Measurements from ENCODE around the gene HNRNPU. TPM values are rescaled to one million over a fixed set of nuclear protein-coding genes. Genes with fewer than 3 reads are reported as not detected.
A peak's percentile ranks its signal among the peaks of the same experiment; 100 is the strongest.
"Not testable (repeated sequence)": the region's sequence is repeated elsewhere in the genome, so short reads cannot be mapped to it uniquely, and the experiment has no call there.

The HNRNPU gene
- total RNA-seq, 3 donors from 2014 or later = 197 to 281 (median 260) TPM

DNA sequence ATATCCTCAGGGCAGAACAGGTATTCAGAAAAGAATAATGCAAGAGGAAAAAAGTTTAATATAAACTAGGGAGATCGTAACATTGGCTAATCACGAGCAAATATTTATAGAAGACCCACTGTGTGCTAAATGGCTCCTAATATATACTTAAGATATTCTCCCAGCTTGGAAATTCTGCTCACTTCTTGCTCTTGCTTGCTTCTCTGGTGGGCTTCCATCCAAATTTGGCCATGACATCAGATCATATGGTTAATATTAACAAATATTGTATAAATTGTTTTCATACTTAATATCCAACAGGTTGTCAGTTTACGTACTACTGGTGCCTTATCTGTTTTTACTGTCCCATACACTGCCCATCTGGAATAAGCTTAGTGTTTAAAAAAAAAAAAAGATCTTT is 27.8 kb downstream of the HNRNPU start:
- DNase-seq (no peak), ATAC-seq (no peak)
- intact Hi-C loops (cut with DNase I, micrococcal nuclease) = no loop called here
- TF ChIP-seq, protein P1, sequence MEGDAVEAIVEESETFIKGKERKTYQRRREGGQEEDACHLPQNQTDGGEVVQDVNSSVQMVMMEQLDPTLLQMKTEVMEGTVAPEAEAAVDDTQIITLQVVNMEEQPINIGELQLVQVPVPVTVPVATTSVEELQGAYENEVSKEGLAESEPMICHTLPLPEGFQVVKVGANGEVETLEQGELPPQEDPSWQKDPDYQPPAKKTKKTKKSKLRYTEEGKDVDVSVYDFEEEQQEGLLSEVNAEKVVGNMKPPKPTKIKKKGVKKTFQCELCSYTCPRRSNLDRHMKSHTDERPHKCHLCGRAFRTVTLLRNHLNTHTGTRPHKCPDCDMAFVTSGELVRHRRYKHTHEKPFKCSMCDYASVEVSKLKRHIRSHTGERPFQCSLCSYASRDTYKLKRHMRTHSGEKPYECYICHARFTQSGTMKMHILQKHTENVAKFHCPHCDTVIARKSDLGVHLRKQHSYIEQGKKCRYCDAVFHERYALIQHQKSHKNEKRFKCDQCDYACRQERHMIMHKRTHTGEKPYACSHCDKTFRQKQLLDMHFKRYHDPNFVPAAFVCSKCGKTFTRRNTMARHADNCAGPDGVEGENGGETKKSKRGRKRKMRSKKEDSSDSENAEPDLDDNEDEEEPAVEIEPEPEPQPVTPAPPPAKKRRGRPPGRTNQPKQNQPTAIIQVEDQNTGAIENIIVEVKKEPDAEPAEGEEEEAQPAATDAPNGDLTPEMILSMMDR (IDR thresholded peaks at IDR 0.05) = no peak
- Histone ChIP-seq H3K36me3 (ENCODE audit: low read depth) (peaks cover 4% of the 10 kb centered on the region), H3K4me3 (no peak overlapping the region), H3K4me1 (ENCODE audit: low read depth) (peaks cover 33% of the 10 kb centered on the region), H3K9me3 (no peaks in the 10 kb centered on the region)

DNA sequence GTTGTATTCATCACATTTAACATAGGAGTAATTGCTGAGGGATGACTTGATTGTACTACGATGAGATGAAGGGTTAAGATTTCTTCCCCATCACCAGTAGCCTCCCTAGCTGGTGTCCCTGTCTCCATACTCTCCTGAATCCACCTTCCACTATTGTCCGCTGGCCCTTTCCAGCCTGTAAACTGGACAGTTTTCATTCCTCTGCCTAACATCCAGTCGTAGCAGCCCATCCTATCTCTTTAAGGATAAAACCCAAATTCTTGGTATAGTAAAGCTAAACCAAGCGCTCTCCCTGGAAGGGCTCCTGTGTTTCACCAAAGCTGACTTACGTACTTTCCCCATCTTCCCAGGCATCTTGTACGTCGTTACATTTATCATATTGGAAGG is 28.2 kb downstream of the HNRNPU start:
- Histone ChIP-seq H3K4me1 (ENCODE audit: low read depth) (peaks cover 29% of the 10 kb centered on the region), H3K36me3 (ENCODE audit: low read depth) (peaks cover 4% of the 10 kb centered on the region), H3K4me3 (peak overlapping the region; percentile 56), H3K9me3 (no peaks in the 10 kb centered on the region)
- DNase-seq (no peak), ATAC-seq (peak; percentile 4)
- intact Hi-C loops (cut with DNase I, micrococcal nuclease) = no loop called here
- TF ChIP-seq, protein P1 (IDR thresholded peaks at IDR 0.05) = no peak

DNA sequence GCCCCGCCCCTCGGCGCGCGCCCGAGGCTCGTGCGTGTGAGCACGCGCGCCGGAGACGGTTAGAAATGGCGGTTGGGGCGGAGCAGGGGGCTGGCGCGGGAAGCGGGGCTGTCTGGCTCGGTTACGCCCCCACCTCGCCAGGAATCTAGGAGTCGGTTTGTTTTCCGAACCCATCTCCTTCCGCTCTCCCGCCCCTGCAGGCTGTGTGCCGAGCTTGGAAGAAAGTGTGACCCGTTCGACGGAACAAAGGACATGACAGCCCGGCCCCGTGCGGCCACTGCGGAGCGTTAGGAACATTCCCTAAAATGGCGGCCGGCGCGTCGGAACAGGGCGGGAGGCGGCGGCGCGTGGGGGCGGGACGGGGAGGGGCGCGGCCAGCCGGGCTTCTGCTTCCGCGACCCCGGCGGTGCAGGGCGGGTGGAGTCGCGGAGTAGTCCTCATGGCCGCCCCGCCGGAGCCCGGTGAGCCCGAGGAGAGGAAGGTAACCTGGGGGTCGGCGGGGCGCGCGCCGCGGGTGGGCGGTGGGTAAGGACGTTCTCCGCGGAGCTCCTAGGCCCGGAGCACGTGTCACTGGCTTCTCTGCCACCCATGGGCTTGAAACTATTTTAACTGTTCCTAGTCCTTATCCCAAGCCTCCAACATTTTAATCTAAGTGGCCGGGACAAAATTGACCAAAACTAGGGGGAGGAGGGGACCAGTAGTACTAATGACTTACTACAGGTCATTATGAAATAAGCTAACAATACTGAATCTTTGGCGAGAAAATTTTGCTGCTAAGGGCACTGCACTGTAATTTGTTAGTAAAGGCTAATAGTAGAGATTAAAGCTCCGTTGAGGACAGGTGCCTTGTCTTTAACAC is 28.8 kb downstream of the HNRNPU start, which contains the start of gene COX20:
COX20 (plus strand) TSS at position 383 of the 859 bp plus-strand sequence; CDS start at position 440, 57 bp downstream.
- TF ChIP-seq, protein P1 (IDR thresholded peaks at IDR 0.05) = no peak
- ATAC-seq (peak; percentile 90), DNase-seq (peak; percentile 92 to 95 (median 94))
- H3K4me3 ChIP-seq = peak within 1 kb of the TSS; percentile 56
- peaks cover 4% of the 10 kb centered on the region for H3K36me3 ChIP-seq (ENCODE audit: low read depth)
- H3K4me1 ChIP-seq (ENCODE audit: low read depth) = peaks cover 27% of the 10 kb centered on the region
- H3K9me3 ChIP-seq = no peaks in the 10 kb centered on the region
- intact Hi-C loops (cut with DNase I, micrococcal nuclease) = no loop called here

DNA sequence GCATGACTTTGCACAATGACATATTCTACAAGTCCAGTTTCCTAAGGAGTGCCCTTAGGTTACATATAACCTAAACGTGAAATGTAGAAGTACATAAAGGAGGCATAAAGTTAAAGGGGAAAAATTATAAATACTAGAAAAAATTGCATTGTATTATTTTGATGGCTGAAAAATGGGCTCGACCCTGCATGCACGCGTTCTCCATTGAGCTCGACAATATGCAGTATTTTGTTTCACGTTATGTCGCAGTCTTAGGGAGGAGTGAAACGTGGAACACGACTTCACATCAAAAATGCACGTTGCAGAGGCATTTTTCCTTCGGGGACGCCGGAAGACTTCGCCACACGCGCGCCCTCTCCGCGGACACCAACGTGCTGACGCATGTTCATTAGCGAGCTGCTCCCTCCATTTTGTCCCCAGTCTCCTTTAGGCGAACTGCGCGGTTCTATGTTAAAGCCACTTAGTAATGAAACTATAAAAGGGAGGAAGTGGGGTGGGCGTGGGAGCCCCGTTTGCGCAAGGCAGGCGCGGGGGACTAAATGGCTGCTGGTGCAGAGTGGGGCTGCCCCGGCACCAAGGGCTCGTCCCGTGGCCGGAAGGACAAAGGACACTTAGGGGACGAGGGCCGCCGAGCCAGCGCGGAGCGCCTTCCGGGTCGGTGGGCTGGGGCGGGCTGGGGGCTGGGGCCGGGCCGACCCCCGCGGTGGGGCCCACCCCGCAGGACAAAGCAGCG is 29.6 kb downstream of the HNRNPU start:
- Histone ChIP-seq H3K4me1 (ENCODE audit: low read depth) (peaks cover 27% of the 10 kb centered on the region), H3K4me3 (peak overlapping the region; percentile 56), H3K9me3 (no peaks in the 10 kb centered on the region), H3K36me3 (ENCODE audit: low read depth) (peaks cover 4% of the 10 kb centered on the region)
- TF ChIP-seq, protein P1 (IDR thresholded peaks at IDR 0.05) = no peak
- intact Hi-C loops (cut with DNase I, micrococcal nuclease) = no loop called here
- ATAC-seq (peak; percentile 73), DNase-seq (peak; percentile 90 to 95 (median 94))

DNA sequence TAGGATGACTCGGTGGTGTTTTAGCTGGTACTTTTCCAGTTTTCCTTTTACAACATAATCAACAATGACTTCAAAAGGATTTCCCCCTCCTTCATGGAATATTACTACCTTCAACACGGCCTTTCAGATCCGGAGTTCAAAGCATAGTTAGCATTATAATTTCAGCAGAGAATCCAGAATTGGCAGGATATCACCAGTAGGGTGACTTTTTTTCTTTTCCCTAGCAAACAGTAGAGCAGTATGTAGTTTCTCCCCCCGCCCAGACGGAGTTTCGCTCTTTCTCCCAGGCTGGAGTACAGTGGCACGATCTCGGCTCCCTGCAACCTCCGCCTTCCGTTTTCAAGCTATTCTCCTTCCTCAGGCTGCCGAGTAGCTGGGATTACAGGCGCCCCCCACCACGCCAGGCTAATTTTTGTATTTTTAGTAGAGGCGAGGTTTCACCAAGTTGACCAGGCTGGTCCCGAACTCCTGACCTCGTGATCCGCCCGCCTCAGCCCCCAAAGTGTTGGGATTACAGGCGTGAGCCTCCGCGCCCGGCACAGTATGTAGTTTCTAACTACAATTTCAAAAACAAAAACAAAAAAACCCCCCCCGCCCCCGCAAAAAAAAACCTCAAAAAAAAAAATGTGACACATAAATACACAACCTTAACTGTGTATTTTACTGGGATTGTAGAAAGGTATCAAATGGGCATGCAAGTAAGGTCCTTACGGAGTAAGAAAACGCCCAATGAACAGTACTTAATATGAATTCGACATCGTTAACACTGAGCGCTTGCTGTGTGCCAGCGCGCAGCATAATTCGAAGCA is 30.4 kb downstream of the HNRNPU start:
- ATAC-seq (peak; percentile 26), DNase-seq (peak; percentile 73 to 76 (median 73))
- peaks cover 4% of the 10 kb centered on the region for H3K36me3 ChIP-seq (ENCODE audit: low read depth)
- H3K4me1 ChIP-seq (ENCODE audit: low read depth) = peaks cover 25% of the 10 kb centered on the region
- intact Hi-C loops (cut with DNase I, micrococcal nuclease) = no loop called here
- peak overlapping the region; percentile 56 for H3K4me3 ChIP-seq
- H3K9me3 ChIP-seq = no peaks in the 10 kb centered on the region
- TF ChIP-seq, protein P1 (IDR thresholded peaks at IDR 0.05) = no peak

DNA sequence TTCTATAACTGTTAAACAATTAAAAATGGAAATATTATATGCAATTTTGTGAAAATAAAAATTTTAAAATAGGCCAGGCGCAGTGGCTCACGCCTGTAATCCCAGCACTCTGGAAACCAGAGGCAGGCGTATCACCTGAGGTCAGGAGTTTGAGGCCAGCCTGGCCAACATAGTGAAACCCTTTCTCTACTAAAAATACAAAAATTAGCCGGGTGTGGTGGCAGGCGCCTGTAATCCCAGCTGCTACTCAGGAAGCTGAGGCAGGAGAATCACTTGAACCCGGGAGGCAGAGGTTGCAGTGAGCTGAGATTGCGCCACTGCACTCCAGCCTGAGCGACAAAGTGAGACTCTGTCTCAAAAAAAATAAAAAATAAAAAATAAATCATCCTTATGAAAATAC is 31.1 kb downstream of the HNRNPU start:
- H3K4me3 ChIP-seq; H3K9me3 ChIP-seq; intact Hi-C loops (cut with DNase I, micrococcal nuclease); DNase-seq; ATAC-seq; H3K36me3 ChIP-seq (ENCODE audit: low read depth): not testable (repeated sequence)
- H3K4me1 ChIP-seq (ENCODE audit: low read depth) = peaks cover 24% of the 10 kb centered on the region

Data from mucosa of descending colon (tissue), 3 donors.